GF-D8 (cell line): ENCODE data around the gene CRY2.
"Not testable (repeated sequence)": the region's sequence is repeated elsewhere in the genome, so short reads cannot be mapped to it uniquely, and the experiment has no call there.

Experiments used
- DNase-seq: peaks from one replicate; lab custom pipeline; 2025; lab: John Stamatoyannopoulos, UW

The CRY2 gene

GRCh38 chr11:45811571-45812290 lies 35.5 kb upstream of the CRY2 start:
- DNase-seq, result no peak

GRCh38 chr11:45812581-45813548 lies 34.4 kb upstream of the CRY2 start:
- no peak for DNase-seq

- DNase-seq, result no peak
Measured at GRCh38 chr11:45815747-45816146, 31.5 kb upstream of the CRY2 start.

GRCh38 chr11:45816614-45817013 lies 30.7 kb upstream of the CRY2 start:
- no peak for DNase-seq

- no peak for DNase-seq
Measured at GRCh38 chr11:45817191-45817590, 30.1 kb upstream of the CRY2 start.

GRCh38 chr11:45818961-45819605 lies 28.2 kb upstream of the CRY2 start:
- no peak for DNase-seq

- no peak for DNase-seq
Measured at GRCh38 chr11:45820211-45820857, 26.9 kb upstream of the CRY2 start.

GRCh38 chr11:45826492-45826891 lies 20.8 kb upstream of the CRY2 start:
- peak; percentile 39 for DNase-seq

GRCh38 chr11:45827123-45827522 lies 20.2 kb upstream of the CRY2 start:
- DNase-seq, result no peak

GRCh38 chr11:45828996-45829395 lies 18.3 kb upstream of the CRY2 start:
- DNase-seq, result no peak

- no peak for DNase-seq
Measured at GRCh38 chr11:45830596-45830995, 16.7 kb upstream of the CRY2 start.

GRCh38 chr11:45832811-45833441 lies 14.3 kb upstream of the CRY2 start:
- no peak for DNase-seq

GRCh38 chr11:45833761-45834160 lies 13.5 kb upstream of the CRY2 start:
- no peak for DNase-seq

- DNase-seq, result peak; percentile 74
Measured at GRCh38 chr11:45834298-45834756, 12.9 kb upstream of the CRY2 start.

GRCh38 chr11:45839204-45839603 lies 8.1 kb upstream of the CRY2 start:
- DNase-seq, result no peak

- DNase-seq, result not testable (repeated sequence)
Measured at GRCh38 chr11:45840251-45840650, 7.0 kb upstream of the CRY2 start.

GRCh38 chr11:45843158-45843924 lies 3.9 kb upstream of the CRY2 start:
- DNase-seq, result peak; percentile 1

- no peak for DNase-seq
Measured at GRCh38 chr11:45844822-45845578, 2.3 kb upstream of the CRY2 start.

GRCh38 chr11:45846174-45846675 lies 1.1 kb upstream of the CRY2 start:
- DNase-seq, result no peak

- peak; percentile 18 for DNase-seq
Measured at GRCh38 chr11:45847911-45848316, 639 bp downstream of the CRY2 start.
